DOHH2 (cell line): Measurements from ENCODE around the gene PADI1.

Source experiments
- CTCF ChIP-seq: fragments of 200-600 bp; sonication (generic); IDR thresholded peaks from one replicate; pipeline ENCODE4 v1.5.1; 2014; ENCODE audit warnings: antibody characterized with exemption, mild to moderate bottlenecking, low read depth, low read length; ENCODE audit not compliant: poor library complexity, severe bottlenecking
- EZH2phosphoT487 ChIP-seq: fragments of 200-600 bp; sonication (generic); IDR thresholded peaks from 2 replicates; pipeline ENCODE4 v1.6.1; 2017; ENCODE audit warnings: borderline replicate concordance, mild to moderate bottlenecking, antibody characterized with exemption, low read length, moderate library complexity, mixed read lengths

GRCh38 chr1:17229379-17229778, 24.5 kb downstream of the PADI1 start:
- no peak for TF ChIP-seq EZH2phosphoT487
- no peak for TF ChIP-seq CTCF
